ENCODE data around the gene MED15. TPM values are rescaled to one million over a fixed set of nuclear protein-coding genes. Genes with fewer than 3 reads are reported as not detected.
A peak's percentile ranks its signal among the peaks of the same experiment; 100 is the strongest.
"Not testable (repeated sequence)": the region's sequence is repeated elsewhere in the genome, so short reads cannot be mapped to it uniquely, and the experiment has no call there.

The MED15 gene
- polyA plus RNA-seq, 1 donor = 47.7 TPM

- no peak for DNase-seq
These were observed 27.7 kb upstream of the MED15 start for GRCh38 chr22:20479612-20480196.

- not testable (repeated sequence) for DNase-seq
These were observed 24.3 kb upstream of the MED15 start for GRCh38 chr22:20483143-20483506.

DNA sequence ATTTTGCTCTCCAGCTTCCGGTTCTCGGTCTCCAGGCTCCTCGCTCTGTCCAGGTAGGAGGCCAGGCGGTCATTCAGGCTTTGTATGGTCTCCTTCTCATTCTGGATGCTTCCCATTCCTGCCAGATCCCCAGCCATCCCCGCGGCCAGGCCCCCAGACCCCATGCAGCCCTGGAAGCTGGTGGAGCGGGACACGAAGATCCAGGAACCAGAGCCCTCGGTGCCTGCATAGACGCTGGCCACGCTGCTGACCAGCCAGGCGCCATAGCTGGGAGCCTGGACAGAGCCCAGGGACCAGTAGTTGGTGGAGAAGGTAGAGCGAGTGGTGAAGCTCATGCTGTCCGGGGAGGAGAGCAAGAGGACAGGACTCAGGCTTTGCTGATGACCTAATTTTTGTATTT, 23.6 kb upstream of the MED15 start:
- no peak for DNase-seq

DNA sequence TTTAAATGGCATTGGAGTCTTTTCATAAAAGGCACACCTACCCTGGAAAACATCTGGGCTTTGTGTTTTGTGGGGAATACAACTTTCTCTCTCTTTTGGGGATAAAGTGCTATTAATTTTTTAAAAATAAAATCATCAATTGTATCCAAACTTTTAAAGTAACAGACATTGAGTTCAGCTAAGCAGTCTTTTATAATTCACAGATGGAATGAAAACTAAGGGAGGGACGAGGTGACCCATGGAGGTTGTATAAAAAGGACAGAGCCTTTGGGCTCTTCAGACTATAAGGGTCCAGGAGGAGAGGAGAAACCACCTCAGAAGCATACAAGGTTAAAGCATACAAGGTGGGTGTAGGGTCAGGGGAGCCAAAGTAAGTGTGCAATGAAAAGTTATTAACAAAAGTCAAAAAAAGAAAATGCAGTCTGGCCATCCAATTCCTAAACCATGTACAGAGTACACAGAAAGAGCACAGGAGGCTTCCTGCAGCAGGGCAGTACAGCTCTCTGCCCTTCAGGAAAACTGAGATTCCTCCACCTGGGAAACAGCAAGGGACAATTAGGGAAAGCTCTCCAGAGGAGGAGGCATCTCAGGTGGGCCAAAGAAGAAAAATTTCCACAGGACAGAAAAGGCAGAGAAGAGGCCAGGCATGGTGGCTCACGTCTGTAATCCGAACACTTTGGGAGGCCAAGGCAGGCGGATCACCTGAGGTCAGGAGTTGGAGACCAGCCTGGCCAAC, 22.3 kb upstream of the MED15 start:
- no peak for DNase-seq

DNA sequence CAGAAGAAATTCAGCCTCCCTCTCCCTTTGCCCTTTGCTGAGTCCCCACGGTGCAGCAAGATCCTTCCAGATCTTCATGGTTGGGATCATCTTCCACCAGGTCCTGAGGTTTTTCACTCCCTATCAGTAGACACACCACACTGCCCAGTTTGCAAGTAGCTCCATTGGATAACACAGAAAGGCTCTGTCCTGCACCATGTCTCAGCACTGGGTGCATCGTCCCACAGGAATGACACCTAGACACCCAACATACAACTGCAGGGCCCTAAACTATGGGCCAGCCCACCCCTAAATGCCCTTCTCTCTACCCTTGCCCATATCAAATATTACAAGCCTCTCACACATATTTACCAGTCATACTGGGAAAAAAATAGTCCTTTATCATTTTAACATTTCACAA, 21.2 kb upstream of the MED15 start:
- DNase-seq = no peak

GRCh38 chr22:20487715-20488114, 19.7 kb upstream of the MED15 start:
- no peak for DNase-seq

DNA sequence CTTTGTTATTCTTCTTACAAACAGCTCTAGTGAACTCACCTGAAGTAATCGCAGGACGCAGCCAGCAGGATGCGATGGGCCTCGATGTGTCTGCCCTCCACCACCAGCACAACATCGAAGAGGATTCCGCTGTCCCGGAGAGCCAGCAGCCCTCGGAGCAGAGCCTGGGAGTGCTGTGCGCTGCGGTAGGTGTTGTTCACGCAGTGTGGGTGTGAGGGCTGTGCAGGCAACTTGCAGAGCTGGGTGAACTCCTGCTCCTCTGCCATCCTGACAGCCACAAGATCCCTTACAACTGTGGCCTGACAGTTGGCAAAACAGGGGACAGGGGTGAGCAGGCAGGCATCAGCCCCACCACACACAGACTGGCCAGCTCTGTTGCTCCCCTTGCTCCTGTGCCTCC, 18.5 kb upstream of the MED15 start:
- DNase-seq = no peak

DNA sequence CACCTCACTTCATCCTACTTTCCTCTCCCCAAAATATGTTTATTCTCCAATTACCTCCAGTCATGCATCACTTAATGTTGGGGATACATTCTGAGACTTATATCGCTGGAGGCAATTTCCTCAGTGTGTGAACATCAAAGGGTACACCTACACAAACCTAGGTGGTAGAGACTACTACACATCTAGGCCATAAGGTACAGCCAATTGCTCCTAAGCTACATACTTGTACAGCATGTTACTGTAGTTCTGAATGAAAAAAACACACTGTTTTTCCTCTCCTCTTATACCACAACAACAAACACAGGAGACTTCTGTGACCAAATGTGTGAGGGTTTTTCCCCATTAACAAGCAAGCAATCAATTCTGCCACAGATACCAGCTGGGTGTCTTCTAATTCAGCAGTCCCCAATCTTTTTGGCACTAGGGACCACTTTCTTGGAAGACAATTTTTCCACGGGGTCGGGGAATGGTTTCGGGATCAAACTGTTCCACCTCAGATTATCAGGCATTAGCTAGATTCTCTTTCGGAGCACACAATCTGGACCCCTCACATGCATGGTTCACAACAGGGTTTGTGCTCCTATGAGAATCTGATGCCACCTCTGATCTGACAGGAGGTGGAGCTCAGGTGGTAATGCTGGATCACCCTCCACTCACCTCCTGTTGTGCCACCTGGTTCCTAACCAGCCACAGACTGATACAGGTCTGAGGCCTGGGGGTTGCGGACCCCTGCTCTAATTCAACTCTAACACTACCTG, 17.0 kb upstream of the MED15 start:
- no peak for DNase-seq

GRCh38 chr22:20490941-20491307, 16.5 kb upstream of the MED15 start:
- no peak for DNase-seq

- DNase-seq = no peak
These were observed 16.1 kb upstream of the MED15 start for GRCh38 chr22:20491346-20491745.

DNA sequence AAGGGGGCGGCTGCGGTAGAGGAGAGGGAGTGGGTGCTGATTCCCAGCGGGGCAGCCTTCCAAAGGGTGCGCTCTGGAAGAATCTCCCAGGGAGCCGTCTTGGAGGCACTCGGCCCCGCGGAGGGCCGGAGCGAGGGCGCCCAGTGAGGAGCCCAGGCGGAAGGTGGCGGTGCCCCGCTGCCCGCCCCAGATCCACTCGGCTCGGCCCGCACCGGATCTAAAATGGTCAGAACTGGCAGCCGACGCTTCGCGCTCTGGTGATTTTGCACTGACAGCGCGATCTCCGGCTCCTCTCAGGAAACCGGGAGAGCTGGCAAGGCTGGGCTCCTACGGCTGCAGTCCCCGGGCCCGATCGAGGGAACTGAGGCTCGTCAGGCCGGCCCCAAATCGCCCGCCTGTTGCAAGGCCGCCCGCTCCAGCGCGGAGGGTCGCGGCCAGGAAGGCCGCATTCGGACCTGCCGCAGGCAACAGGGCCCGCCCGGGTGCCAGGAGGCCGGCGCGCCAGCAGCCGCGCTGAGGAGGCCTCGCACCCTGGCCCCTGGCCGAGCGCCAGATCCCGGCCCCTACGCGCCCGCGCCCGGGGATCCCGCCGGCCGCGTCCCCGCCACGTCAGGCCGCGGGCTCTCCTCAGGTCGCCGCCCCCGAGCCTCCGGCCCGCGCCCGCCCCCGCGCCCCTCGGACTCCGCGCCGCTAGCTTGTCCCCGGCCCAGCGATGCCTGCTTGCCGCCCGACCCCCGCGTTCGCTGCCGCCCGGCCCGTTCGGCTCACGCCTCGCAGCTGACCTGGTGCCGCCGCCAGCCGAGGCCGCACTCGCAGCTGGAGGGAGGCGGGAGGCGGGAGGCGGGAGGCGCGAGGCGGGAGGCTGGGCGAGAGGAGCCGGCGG, 12.2 kb upstream of the MED15 start, which contains the start of gene KLHL22:
Gene KLHL22 (minus strand): TSS at position 818 of the 883 bp plus-strand sequence. CDS start 6,584 bp downstream, outside the sequence.
- no peak for DNase-seq

DNA sequence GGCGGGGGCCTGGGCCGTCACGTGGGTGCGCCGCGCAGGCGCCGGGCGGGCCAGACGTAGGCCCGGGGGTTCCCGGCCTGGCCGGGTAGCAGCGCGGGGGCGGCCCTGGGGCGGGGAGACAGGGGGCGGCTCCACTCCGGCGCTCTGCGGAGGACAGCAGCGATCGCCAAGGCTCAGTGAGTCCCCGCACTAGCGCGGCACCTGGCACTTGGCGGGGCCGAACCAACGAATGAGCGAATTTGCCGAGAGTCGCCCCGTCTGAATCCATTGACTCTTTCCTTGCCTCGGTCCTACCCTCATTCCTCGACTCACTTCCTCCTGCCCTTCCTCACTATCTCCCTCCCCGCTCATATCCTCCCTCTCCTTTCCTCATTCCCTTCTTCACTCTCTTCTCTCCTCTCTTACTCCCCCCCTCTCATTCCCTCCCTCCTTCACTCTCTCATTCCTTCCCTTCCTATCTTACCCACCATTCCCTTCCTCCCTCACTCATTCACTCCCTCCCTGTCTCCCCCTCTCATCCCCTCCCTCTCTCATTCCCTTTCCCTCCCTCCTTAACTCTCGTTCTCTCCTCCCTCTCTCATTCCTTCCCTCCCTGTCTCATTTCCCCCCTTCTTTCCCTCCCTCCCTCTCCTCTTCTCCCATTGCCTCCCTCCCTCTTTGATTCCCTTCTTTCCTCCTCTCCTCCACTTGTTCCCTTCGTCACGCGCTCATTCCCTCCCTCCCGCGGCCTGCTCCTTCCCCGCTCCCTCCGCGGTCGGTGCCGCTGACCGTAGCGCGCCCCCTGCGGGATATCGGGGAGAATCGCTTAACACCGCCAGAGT, 11.3 kb upstream of the MED15 start:
- DNase-seq = peak; percentile 92

GRCh38 chr22:20497426-20497825, 10.0 kb upstream of the MED15 start:
- DNase-seq = no peak

DNA sequence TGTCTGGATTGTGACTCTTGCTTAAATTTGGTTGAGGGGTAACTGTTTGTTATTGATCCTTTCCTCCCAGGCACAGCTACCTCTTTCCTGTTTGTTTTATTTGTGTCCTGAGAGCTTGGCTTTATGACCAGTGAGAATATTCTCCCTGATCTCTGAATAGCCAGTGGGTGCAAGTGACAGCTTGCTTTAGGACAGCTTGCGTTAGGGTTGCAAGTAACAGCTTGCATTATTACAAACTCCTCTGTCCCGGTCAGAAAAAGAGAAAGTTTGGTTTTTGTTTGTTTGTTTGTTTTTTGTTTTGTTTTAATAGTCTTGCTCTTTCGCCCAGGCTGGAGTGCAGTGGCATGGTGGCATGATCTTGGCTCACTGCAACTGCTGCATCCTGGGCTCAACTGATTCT, 8.5 kb upstream of the MED15 start:
- DNase-seq = no peak

DNA sequence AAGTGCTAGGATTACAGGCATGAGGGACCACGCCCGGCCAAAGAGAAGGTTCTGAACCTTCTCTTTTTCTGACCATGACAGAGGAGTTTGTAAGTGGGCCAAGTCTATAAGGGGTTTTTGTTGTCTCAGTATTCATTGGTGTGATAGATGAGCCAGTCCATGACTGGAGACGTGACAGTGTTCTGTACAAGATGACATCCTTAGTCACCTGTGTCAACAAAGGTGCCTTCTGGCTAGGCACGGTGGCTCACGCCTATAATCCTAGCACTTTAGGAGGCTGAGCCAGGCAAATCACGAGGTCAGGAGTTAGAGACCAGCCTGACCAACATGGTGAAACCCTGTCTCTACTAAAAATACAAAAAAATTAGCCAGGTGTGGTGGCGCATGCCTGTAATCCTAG, 7.6 kb upstream of the MED15 start:
- DNase-seq = no peak

DNA sequence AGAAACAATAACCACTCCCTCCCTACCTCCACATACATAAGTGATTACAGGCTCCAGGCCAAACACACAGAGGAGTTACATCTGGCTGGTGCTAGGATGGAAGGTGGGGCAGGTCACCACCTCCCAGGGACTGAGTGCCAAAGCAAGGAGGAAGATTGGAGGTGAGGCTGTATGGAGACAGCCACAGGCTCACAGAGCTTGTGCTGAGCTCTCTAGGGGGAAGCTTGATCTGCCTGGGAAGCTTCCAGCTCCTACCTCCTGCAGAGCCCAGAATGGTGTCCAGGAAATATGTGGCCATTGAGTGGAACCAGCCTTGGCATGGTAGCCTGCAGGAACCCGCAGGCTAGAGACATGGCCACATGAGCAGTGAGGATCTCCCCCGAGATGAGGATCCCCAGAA, 3.6 kb upstream of the MED15 start:
- DNase-seq = no peak

GRCh38 chr22:20504293-20504922, 3.0 kb upstream of the MED15 start:
- not testable (repeated sequence) for DNase-seq

DNA sequence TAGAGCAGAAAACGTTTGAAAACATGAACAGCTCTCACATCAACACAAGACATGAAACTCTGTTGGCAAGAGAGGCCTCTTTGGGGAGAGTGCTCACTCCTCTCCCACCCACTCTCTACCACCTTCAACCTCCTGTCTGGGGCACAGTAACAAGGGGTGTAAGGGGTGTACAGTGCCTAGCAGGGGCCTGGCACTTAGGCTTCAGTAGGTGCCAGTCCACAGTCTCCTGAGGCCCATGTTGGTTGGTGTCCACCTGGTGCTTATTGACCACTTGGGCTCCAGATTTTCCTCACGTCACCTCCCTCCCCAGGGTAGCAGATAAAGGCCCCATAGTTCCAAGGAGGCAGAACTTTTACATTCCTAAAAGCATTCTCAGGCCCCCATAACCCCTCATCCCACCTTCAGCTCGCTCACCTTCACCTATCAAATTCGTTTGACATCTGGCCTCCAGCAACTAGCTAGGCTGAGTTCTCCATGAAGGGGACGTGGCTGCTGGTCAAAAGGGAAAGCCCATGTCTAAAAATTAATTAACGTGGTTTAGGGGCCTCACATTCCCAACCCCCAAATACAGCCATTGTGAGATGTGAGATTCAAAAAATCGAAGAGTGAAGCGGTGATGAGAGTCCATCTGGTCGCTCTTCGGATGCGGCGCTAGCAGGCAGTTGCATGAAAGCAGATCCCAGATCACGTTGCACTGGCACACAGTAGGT, 712 bp upstream of the MED15 start:
- no peak for DNase-seq

DNA sequence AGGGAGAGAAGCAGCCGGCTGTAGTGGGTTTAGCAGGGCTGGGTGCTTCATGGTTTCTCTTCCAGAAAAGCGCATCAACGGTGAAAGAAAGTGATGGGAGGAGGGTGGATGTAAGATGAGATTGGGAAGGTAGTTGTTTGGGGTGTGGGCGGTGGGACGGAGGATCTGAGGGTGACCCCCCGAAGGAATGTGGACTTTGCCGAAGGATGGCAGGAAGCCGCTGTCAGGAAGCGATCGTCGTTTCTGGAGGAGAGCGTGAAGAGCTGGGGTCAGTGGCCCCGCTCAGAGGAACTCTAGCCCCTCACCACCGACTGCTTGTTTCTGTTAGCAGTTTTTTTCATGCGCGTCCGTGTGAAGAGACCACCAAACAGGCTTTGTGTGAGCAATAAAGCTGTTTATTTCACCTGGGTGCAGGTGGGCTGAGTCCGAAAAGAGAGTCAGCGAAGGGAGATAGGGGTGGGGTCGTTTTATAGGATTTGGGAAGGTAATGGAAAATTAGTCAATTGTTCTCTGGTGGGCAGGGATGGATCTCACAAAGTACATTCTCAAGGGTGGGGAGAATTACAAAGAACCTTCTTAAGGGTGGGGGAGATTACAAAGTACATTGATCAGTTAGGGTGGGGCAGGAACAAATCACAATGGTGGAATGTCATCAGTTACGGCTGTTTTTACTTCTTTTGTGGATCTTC, 801 bp downstream of the MED15 start:
- DNase-seq = not testable (repeated sequence)

Measured in left kidney (tissue), 2 donors.